Measurements from ENCODE around the gene PRDM1. TPM values are rescaled to one million over a fixed set of nuclear protein-coding genes. Genes with fewer than 3 reads are reported as not detected.

The PRDM1 gene
- 10 to 100 TPM in 2 of 4 donors, 1 to 10 TPM in 2; 7.0 to 20.8 (median 10.3) TPM for total RNA-seq

DNA sequence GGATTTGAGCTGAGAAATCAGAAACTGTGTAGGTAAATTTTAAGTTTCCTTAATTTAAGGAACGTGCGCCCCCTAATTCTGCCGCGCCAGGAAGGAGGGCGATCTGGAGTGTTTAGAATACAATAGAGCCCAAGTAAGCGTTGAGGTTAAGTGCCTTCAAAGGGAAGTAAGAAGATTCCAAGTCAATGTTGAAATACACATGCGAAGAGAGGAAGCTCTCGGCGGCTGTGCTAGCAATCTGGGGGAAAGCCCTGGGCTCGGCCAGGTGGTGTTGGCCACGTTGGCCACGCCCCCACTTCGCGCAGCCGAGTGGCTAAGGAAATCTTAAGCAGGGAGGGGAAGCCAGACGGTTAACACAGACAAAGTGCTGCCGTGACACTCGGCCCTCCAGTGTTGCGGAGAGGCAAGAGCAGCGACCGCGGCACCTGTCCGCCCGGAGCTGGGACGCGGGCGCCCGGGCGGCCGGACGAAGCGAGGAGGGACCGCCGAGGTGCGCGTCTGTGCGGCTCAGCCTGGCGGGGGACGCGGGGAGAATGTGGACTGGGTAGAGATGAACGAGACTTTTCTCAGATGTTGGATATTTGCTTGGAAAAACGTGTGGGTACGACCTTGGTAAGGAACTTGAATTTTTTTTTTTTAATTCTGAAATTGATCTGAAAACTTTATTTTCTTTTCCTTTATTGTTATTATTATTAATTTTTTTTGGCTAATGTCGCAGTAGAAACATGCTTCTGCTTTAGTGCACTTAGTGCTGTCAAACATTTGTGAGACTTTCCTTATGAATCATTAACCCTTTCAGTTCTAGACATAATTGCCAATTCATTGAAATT lies at the start of gene PRDM1:
Gene PRDM1 (plus strand): TSS at position 353 of the 830 bp plus-strand sequence. CDS start 218 bp downstream, at position 571.
- TF ChIP-seq, protein P1, sequence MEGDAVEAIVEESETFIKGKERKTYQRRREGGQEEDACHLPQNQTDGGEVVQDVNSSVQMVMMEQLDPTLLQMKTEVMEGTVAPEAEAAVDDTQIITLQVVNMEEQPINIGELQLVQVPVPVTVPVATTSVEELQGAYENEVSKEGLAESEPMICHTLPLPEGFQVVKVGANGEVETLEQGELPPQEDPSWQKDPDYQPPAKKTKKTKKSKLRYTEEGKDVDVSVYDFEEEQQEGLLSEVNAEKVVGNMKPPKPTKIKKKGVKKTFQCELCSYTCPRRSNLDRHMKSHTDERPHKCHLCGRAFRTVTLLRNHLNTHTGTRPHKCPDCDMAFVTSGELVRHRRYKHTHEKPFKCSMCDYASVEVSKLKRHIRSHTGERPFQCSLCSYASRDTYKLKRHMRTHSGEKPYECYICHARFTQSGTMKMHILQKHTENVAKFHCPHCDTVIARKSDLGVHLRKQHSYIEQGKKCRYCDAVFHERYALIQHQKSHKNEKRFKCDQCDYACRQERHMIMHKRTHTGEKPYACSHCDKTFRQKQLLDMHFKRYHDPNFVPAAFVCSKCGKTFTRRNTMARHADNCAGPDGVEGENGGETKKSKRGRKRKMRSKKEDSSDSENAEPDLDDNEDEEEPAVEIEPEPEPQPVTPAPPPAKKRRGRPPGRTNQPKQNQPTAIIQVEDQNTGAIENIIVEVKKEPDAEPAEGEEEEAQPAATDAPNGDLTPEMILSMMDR (IDR thresholded peaks at IDR 0.05), result no peak
- peak; percentile 47 for DNase-seq (ENCODE audit: low spot score)
- ATAC-seq (ENCODE audit: low FRiP score), result peak; percentile 38

DNA sequence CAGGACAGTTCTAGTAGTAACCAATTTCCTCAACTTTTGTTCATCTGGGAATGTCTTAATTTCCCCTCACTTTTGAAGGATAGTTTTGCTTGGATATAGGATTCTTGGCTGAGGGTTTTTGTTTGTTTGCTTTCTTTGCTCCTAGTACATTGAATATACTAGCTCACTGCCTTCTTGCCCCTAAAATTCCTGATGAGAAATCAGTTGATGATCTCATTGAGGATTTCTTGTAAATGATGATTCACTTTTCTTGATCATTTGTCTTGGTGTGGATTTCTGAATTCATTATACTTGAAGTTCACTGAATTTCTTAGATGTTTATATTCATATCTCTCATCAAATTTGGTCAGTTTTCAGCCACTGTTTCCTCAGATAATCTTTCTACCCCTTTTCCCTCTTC lies 49.1 kb upstream of the PRDM1 start:
- DNase-seq (ENCODE audit: low spot score) (no peak), ATAC-seq (ENCODE audit: low FRiP score) (no peak)
- TF ChIP-seq, protein P1 (IDR thresholded peaks at IDR 0.05), result no peak

DNA sequence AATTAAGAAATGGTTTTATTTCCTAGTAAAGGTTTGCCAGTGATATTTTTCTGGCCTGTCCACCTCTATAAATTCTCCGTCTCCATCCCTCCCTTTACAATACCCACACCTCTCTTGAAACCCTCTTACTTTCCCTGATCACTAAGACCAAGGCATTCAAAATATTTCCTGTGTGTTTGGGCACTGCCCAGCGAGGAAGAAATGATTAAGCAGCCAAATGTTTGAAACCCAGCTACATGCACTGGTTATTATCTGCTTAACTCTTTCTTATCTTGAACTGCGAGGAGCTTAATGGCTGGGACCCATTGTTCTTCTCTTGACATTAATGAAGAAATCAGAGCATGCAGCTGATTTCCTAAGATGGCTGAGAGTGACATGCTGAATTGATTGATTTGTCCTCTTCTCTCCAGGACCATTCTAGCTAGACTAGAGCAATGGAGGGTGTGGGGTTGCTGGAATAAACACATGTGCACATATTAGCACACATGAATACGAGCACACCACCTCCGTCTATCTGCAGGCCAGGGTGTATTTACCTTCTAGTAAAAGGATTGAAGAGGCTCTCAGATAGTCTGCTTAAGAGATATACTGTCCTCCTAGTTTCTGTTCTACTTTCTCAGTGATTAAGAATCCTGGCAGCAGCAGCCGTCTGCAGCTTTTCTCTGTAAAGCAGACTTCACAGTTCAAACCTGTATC lies 46.1 kb upstream of the PRDM1 start:
- no peak for ATAC-seq (ENCODE audit: low FRiP score)
- TF ChIP-seq, protein P1 (IDR thresholded peaks at IDR 0.05), result no peak
- DNase-seq (ENCODE audit: low spot score), result no peak

DNA sequence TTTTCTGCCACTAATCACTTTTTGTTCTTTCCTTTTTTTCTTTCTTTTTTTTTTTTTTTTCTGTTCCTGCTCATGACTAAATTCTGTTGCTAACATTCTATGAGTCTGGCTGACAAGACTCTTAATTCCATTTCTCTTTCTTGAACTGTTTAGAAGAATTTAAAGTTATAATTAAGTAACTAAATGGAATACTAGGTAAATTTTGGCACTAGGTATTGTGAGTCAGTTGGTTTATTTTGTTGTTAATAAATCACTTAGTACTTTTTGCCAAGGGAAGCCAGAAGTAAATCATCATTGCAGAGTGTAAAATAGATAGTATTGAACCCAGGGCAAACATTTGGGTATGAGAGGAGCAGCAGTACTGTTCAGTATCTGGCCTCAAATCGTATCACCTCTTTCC lies 42.0 kb upstream of the PRDM1 start:
- no peak for DNase-seq (ENCODE audit: low spot score)
- ATAC-seq (ENCODE audit: low FRiP score), result no peak
- TF ChIP-seq, protein P1 (IDR thresholded peaks at IDR 0.05), result no peak

DNA sequence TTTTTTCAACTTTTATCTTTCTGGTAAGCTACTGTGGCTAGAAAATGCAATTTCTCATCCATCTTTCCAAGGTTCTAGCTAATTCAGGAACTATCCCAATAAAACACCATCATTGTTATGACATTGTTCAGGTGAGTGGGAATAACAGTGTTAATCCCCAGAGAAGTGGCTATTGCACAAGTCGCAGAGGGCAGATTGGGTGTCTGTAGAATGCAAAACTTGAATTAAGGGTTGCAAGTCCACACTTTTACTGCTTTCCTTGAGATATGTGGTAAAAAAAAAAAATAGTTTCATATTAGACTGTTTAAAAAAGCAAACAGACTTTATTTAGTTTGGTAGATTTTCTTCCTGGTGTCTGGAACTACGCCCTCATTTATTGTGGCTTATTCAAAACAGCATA lies 41.1 kb upstream of the PRDM1 start:
- no peak for DNase-seq (ENCODE audit: low spot score)
- TF ChIP-seq, protein P1 (IDR thresholded peaks at IDR 0.05), result no peak
- ATAC-seq (ENCODE audit: low FRiP score), result no peak

DNA sequence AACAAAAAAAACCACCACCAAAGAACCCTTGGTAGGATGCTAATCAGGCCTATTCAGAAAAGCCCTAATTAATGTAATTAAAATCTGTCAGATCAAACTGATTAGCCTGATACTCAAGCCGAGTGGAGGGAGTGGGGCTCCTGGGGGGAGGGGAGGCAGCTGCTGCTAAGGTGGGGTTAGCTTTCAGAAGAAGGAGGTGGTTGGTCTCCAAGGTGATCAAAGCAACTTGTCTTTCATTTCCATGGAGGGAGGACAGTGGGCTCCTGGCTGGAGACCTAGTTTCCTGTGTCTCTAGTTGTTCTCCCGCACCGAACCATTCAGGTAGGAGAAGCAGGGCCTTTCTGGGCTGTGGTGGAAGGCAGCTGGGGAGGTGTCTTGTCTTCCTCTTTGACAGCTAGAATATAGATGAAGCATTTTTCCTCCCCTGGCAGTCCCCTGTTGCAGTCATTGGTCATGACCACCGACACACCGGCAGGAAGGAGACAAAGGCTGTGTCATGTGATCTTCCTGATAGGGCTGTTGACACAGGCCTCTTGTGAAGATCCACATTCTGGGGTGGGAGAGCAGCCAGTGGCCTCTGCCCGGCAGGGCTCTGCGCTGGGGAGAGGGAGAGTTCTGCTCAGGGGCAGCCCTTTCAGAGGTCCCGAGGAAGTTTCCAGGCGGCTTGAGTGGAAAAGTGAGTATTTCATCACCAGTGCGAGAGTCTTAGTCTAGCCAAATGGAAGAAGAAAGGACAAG lies 39.9 kb upstream of the PRDM1 start:
- no peak for ATAC-seq (ENCODE audit: low FRiP score)
- no peak for DNase-seq (ENCODE audit: low spot score)
- TF ChIP-seq, protein P1 (IDR thresholded peaks at IDR 0.05), result no peak
